ENCODE measurements around the gene CORO2B.
A peak's percentile ranks its signal among the peaks of the same experiment; 100 is the strongest.
"Not testable (repeated sequence)": the region's sequence is repeated elsewhere in the genome, so short reads cannot be mapped to it uniquely, and the experiment has no call there.

Gene CORO2B

GRCh38 chr15:68633231-68634121, 54.7 kb downstream of the CORO2B start:
- no peak for DNase-seq

- no peak for DNase-seq
Observed at GRCh38 chr15:68634122-68634482, 55.3 kb downstream of the CORO2B start.

- DNase-seq: no peak
Observed at GRCh38 chr15:68634531-68634930, 55.7 kb downstream of the CORO2B start.

- no peak for DNase-seq
Observed at GRCh38 chr15:68635141-68635540, 56.3 kb downstream of the CORO2B start.

- no peak for DNase-seq
Observed at GRCh38 chr15:68636256-68636655, 57.5 kb downstream of the CORO2B start.

- no peak for DNase-seq
Observed at GRCh38 chr15:68637767-68638404, 59.1 kb downstream of the CORO2B start.

- no peak for DNase-seq
Observed at GRCh38 chr15:68638953-68639515, 60.2 kb downstream of the CORO2B start.

- no peak for DNase-seq
Observed at GRCh38 chr15:68639926-68640600, 61.3 kb downstream of the CORO2B start.

GRCh38 chr15:68640791-68641331, 62.1 kb downstream of the CORO2B start:
- no peak for DNase-seq

GRCh38 chr15:68641376-68641775, 62.6 kb downstream of the CORO2B start:
- DNase-seq: no peak

GRCh38 chr15:68642491-68642845, 63.7 kb downstream of the CORO2B start:
- no peak for DNase-seq

- no peak for DNase-seq
Observed at GRCh38 chr15:68643216-68643830, 64.5 kb downstream of the CORO2B start.

GRCh38 chr15:68644083-68644904, 65.5 kb downstream of the CORO2B start:
- DNase-seq: peak; percentile 63

- DNase-seq: no peak
Observed at GRCh38 chr15:68644996-68645395, 66.2 kb downstream of the CORO2B start.

- no peak for DNase-seq
Observed at GRCh38 chr15:68646156-68646555, 67.4 kb downstream of the CORO2B start.

GRCh38 chr15:68646696-68647095, 67.9 kb downstream of the CORO2B start:
- DNase-seq: no peak

GRCh38 chr15:68647361-68647760, 68.6 kb downstream of the CORO2B start:
- DNase-seq: not testable (repeated sequence)

- DNase-seq: no peak
Observed at GRCh38 chr15:68650901-68651709, 72.3 kb downstream of the CORO2B start.

- DNase-seq: no peak
Observed at GRCh38 chr15:68651916-68652525, 73.2 kb downstream of the CORO2B start.

GRCh38 chr15:68653031-68653635, 74.3 kb downstream of the CORO2B start:
- DNase-seq: no peak

Data from amniotic stem cell (primary cell).